ENCODE data around the gene PLA2G1B. TPM values are rescaled to one million over a fixed set of nuclear protein-coding genes. Genes with fewer than 3 reads are reported as not detected.

The PLA2G1B gene
- total and polyA plus RNA-seq, 2 of the 13 experiments (the other 11 are each of a cell fraction or from before 2014, with no cell fraction given) = 0.33 to 1.4 TPM

DNA sequence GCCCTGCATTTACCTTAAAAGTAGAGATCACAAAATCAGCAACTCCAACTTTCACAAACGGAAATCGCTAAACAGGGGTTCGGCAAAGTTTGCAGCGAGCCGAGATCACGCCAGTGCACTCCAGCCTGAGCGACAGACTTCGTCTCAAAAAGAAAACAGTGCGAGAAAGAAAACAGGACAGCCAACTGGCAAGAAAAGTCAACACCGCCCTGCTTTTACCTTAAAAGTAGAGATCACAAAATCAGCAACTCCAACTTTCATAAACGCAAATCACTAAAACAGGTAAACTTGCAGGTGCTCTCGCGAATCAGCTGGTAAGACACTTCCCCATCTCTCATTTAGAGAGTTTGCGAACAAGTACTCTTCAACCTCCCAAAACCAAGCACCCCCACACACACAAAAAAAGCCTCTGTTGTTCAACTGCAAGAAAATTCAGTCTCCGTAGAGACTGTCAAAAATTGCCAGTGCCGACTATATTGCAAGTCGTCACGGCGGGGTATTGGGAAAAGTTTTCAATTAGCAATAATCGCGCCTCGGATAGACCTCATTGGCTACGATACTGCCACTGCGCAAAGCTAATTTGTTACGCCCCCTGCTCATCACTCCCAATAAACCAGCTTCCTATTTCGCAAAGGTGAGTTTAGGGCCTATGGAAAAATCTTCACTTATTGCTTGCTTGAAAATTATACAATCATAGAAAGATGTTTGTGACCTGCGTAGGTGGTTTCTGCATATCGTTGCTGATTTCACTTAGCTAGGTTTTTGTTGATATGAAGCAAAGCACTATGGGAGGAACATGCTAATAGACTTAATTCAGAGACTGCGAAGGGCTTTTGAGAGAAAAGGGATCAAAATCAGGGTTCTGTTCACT, 34.7 kb downstream of the PLA2G1B start, which contains the start of gene RNU4-1 (continued):
- TF ChIP-seq, protein P1, sequence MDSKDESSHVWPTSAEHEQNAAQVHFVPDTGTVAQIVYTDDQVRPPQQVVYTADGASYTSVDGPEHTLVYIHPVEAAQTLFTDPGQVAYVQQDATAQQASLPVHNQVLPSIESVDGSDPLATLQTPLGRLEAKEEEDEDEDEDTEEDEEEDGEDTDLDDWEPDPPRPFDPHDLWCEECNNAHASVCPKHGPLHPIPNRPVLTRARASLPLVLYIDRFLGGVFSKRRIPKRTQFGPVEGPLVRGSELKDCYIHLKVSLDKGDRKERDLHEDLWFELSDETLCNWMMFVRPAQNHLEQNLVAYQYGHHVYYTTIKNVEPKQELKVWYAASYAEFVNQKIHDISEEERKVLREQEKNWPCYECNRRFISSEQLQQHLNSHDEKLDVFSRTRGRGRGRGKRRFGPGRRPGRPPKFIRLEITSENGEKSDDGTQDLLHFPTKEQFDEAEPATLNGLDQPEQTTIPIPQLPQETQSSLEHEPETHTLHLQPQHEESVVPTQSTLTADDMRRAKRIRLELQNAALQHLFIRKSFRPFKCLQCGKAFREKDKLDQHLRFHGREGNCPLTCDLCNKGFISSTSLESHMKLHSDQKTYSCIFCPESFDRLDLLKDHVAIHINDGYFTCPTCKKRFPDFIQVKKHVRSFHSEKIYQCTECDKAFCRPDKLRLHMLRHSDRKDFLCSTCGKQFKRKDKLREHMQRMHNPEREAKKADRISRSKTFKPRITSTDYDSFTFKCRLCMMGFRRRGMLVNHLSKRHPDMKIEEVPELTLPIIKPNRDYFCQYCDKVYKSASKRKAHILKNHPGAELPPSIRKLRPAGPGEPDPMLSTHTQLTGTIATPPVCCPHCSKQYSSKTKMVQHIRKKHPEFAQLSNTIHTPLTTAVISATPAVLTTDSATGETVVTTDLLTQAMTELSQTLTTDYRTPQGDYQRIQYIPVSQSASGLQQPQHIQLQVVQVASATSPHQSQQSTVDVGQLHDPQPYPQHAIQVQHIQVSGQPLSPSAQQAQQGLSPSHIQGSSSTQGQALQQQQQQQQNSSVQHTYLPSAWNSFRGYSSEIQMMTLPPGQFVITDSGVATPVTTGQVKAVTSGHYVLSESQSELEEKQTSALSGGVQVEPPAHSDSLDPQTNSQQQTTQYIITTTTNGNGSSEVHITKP (CRISPR knock-in tag; IDR thresholded peaks at IDR 0.05; ENCODE audit: low read depth) = no peak
- no peak for TF ChIP-seq NONO (IDR thresholded peaks at IDR 0.05)
- TF ChIP-seq NONO (CRISPR knock-in tag; conservative IDR thresholded peaks at IDR 0.05) = peak; percentile 92
- TF ChIP-seq, protein P2, sequence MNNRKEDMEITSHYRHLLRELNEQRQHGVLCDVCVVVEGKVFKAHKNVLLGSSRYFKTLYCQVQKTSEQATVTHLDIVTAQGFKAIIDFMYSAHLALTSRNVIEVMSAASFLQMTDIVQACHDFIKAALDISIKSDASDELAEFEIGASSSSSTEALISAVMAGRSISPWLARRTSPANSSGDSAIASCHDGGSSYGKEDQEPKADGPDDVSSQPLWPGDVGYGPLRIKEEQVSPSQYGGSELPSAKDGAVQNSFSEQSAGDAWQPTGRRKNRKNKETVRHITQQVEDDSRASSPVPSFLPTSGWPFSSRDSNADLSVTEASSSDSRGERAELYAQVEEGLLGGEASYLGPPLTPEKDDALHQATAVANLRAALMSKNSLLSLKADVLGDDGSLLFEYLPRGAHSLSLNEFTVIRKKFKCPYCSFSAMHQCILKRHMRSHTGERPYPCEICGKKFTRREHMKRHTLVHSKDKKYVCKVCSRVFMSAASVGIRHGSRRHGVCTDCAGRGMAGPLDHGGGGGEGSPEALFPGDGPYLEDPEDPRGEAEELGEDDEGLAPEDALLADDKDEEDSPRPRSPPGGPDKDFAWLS (CRISPR knock-in tag; IDR thresholded peaks at IDR 0.05; ENCODE audit: borderline replicate concordance) = no peak
- no peak for TF ChIP-seq KLF15 (CRISPR knock-in tag; IDR thresholded peaks at IDR 0.05; ENCODE audit: borderline replicate concordance)
- peak; percentile 13; the same call in 1 of the 2 replicates for TF ChIP-seq ZFX (CRISPR knock-in tag; IDR thresholded peaks at IDR 0.05; ENCODE audit: low read depth)
- TF ChIP-seq, protein P3, sequence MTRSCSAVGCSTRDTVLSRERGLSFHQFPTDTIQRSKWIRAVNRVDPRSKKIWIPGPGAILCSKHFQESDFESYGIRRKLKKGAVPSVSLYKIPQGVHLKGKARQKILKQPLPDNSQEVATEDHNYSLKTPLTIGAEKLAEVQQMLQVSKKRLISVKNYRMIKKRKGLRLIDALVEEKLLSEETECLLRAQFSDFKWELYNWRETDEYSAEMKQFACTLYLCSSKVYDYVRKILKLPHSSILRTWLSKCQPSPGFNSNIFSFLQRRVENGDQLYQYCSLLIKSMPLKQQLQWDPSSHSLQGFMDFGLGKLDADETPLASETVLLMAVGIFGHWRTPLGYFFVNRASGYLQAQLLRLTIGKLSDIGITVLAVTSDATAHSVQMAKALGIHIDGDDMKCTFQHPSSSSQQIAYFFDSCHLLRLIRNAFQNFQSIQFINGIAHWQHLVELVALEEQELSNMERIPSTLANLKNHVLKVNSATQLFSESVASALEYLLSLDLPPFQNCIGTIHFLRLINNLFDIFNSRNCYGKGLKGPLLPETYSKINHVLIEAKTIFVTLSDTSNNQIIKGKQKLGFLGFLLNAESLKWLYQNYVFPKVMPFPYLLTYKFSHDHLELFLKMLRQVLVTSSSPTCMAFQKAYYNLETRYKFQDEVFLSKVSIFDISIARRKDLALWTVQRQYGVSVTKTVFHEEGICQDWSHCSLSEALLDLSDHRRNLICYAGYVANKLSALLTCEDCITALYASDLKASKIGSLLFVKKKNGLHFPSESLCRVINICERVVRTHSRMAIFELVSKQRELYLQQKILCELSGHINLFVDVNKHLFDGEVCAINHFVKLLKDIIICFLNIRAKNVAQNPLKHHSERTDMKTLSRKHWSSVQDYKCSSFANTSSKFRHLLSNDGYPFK (CRISPR knock-in tag; IDR thresholded peaks at IDR 0.05; ENCODE audit: borderline replicate concordance) = no peak
- TF ChIP-seq, protein P4, sequence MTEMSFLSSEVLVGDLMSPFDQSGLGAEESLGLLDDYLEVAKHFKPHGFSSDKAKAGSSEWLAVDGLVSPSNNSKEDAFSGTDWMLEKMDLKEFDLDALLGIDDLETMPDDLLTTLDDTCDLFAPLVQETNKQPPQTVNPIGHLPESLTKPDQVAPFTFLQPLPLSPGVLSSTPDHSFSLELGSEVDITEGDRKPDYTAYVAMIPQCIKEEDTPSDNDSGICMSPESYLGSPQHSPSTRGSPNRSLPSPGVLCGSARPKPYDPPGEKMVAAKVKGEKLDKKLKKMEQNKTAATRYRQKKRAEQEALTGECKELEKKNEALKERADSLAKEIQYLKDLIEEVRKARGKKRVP (CRISPR knock-in tag; IDR thresholded peaks at IDR 0.05) = peak; percentile 56 to 66; a peak in 1 of 4 replicates
- TF ChIP-seq SPEN (CRISPR knock-in tag; IDR thresholded peaks at IDR 0.05; ENCODE audit: low read depth) = no peak
- no peak for TF ChIP-seq ZNF225 (CRISPR knock-in tag; IDR thresholded peaks at IDR 0.05)
- TF ChIP-seq DR1 (CRISPR knock-in tag; IDR thresholded peaks at IDR 0.05) = peak; percentile 98
- TF ChIP-seq ZBTB3 (CRISPR knock-in tag; IDR thresholded peaks at IDR 0.05; ENCODE audit: borderline replicate concordance, low read depth) = no peak
- peak; percentile 52; the same call in 1 of the 2 replicates for TF ChIP-seq NFYC (CRISPR knock-in tag; IDR thresholded peaks at IDR 0.05)
- peak; percentile 13 for TF ChIP-seq ASH2L (IDR thresholded peaks at IDR 0.05; ENCODE audit: insufficient read length, low read depth, low read length)
- TF ChIP-seq PHF21A (CRISPR knock-in tag; IDR thresholded peaks at IDR 0.05) = peak; percentile 74
- TF ChIP-seq ZNF761 (CRISPR knock-in tag; conservative IDR thresholded peaks at IDR 0.05) = no peak
- TF ChIP-seq ZNF766 (CRISPR knock-in tag; IDR thresholded peaks at IDR 0.05; ENCODE audit: borderline replicate concordance) = peak; percentile 64; the same call in 1 of the 2 replicates
